NCI-H82 (cell line): ENCODE results near the gene PRRG2.
A peak's percentile ranks its signal among the peaks of the same experiment; 100 is the strongest.

Source experiments
- DNase-seq: peaks from one replicate; lab custom pipeline; 2025; lab: John Stamatoyannopoulos, UW

Gene PRRG2

GRCh38 chr19:49581007-49581508 is at the start of gene PRRG2:
Gene PRRG2 (plus strand): TSS chr19:49581316. CDS start chr19:49583220, 1,904 bp downstream.
- DNase-seq: no peak

- DNase-seq: peak; percentile 87
These were observed 47.3 kb upstream of the PRRG2 start for GRCh38 chr19:49533551-49534488.

- no peak for DNase-seq
These were observed 46.3 kb upstream of the PRRG2 start for GRCh38 chr19:49534632-49535385.

- DNase-seq: no peak
These were observed 44.1 kb upstream of the PRRG2 start for GRCh38 chr19:49536921-49537462.

GRCh38 chr19:49538643-49539042 is 42.5 kb upstream of the PRRG2 start:
- no peak for DNase-seq

GRCh38 chr19:49539192-49539952 is 41.7 kb upstream of the PRRG2 start:
- DNase-seq: no peak

GRCh38 chr19:49541914-49542313 is 39.2 kb upstream of the PRRG2 start:
- no peak for DNase-seq

GRCh38 chr19:49542446-49542845 is 38.7 kb upstream of the PRRG2 start:
- no peak for DNase-seq

GRCh38 chr19:49543032-49543431 is 38.1 kb upstream of the PRRG2 start:
- DNase-seq: no peak

- no peak for DNase-seq
These were observed 37.0 kb upstream of the PRRG2 start for GRCh38 chr19:49544154-49544553.

- DNase-seq: peak; percentile 95
These were observed 34.1 kb upstream of the PRRG2 start for GRCh38 chr19:49546825-49547565.

- DNase-seq: no peak
These were observed 32.1 kb upstream of the PRRG2 start for GRCh38 chr19:49549045-49549444.

- DNase-seq: no peak
These were observed 29.6 kb upstream of the PRRG2 start for GRCh38 chr19:49551531-49551930.

GRCh38 chr19:49552749-49553148 is 28.4 kb upstream of the PRRG2 start:
- no peak for DNase-seq

- no peak for DNase-seq
These were observed 27.5 kb upstream of the PRRG2 start for GRCh38 chr19:49553451-49554271.

- no peak for DNase-seq
These were observed 26.4 kb upstream of the PRRG2 start for GRCh38 chr19:49554701-49555181.

GRCh38 chr19:49555600-49556411 is 25.3 kb upstream of the PRRG2 start:
- peak; percentile 86 for DNase-seq

- no peak for DNase-seq
These were observed 24.4 kb upstream of the PRRG2 start for GRCh38 chr19:49556412-49557398.
